IPS-15b (cell line): ENCODE results near the gene CHAD.

Experiments
- H3K27me3 ChIP-seq: one replicate; pipeline ENCODE4 v1.6.1; 2013; ENCODE audit warnings: low read length; ENCODE audit not compliant: control insufficient read depth, insufficient read depth
- H3K36me3 ChIP-seq: one replicate; pipeline ENCODE4 v1.6.1; 2013; ENCODE audit warnings: low read length; ENCODE audit not compliant: control insufficient read depth, insufficient read depth
- H3K4me1 ChIP-seq: one replicate; pipeline ENCODE4 v1.6.1; 2013; ENCODE audit warnings: mild to moderate bottlenecking, low read length; ENCODE audit not compliant: control insufficient read depth, insufficient read depth
- H3K4me3 ChIP-seq: one replicate; pipeline ENCODE4 v1.5.1; 2013; ENCODE audit warnings: low read depth, low read length
- H3K9ac ChIP-seq: one replicate; pipeline ENCODE4 v1.6.1; 2013; ENCODE audit warnings: low read depth, mild to moderate bottlenecking, low read length
- H3K9me3 ChIP-seq: one replicate; pipeline ENCODE4 v1.6.1; 2013; ENCODE audit warnings: mild to moderate bottlenecking, low read length; ENCODE audit not compliant: control insufficient read depth, insufficient read depth

CHAD gene, protein sequence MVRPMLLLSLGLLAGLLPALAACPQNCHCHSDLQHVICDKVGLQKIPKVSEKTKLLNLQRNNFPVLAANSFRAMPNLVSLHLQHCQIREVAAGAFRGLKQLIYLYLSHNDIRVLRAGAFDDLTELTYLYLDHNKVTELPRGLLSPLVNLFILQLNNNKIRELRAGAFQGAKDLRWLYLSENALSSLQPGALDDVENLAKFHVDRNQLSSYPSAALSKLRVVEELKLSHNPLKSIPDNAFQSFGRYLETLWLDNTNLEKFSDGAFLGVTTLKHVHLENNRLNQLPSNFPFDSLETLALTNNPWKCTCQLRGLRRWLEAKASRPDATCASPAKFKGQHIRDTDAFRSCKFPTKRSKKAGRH

DNA sequence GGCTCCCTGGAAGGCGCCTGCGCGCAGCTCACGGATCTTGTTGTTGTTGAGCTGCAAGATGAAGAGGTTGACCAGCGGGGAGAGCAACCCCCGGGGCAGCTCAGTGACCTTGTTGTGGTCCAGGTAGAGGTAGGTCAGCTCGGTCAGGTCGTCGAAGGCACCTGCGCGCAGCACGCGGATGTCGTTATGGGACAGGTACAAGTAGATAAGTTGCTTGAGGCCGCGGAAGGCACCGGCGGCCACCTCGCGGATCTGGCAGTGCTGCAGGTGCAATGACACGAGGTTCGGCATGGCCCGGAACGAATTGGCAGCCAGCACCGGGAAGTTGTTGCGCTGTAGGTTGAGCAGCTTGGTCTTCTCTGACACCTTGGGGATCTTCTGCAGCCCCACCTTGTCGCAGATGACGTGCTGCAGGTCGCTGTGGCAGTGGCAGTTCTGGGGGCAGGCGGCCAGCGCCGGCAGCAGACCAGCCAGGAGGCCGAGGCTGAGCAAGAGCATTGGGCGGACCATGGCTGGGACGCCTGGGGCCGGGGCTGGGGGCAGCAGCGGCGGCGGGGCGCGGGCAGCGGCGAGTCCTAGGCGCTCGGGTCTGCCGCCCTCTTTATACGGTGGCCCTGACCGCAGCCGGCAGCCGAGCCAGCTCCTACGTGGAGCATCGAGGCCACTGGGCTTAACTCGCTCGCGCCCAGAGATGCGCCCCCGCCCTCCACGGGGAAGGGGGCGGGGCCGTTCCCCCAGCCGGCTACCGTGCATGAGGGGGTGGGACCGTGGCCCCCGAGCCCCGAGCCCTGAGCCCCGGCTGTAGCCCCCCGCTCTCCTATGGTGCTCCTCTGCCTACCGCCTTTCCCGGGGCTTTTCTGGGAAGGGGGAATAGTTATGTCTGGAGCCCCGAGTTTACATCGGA lies at the start of gene CHAD:
Gene CHAD (minus strand): TSS at position 577 of the 904 bp plus-strand sequence. CDS start 67 bp downstream, at position 510.
- no peak within 1 kb of the TSS for H3K9ac ChIP-seq
- peak within 1 kb of the TSS; percentile 49 for H3K4me3 ChIP-seq
- peaks cover 4% of the 10 kb centered on the region for H3K4me1 ChIP-seq
- H3K36me3 ChIP-seq = peaks cover 2% of the 10 kb centered on the region
- H3K9me3 ChIP-seq = no peaks in the 10 kb centered on the region
- H3K27me3 ChIP-seq = peaks cover 20% of the 10 kb centered on the region

DNA sequence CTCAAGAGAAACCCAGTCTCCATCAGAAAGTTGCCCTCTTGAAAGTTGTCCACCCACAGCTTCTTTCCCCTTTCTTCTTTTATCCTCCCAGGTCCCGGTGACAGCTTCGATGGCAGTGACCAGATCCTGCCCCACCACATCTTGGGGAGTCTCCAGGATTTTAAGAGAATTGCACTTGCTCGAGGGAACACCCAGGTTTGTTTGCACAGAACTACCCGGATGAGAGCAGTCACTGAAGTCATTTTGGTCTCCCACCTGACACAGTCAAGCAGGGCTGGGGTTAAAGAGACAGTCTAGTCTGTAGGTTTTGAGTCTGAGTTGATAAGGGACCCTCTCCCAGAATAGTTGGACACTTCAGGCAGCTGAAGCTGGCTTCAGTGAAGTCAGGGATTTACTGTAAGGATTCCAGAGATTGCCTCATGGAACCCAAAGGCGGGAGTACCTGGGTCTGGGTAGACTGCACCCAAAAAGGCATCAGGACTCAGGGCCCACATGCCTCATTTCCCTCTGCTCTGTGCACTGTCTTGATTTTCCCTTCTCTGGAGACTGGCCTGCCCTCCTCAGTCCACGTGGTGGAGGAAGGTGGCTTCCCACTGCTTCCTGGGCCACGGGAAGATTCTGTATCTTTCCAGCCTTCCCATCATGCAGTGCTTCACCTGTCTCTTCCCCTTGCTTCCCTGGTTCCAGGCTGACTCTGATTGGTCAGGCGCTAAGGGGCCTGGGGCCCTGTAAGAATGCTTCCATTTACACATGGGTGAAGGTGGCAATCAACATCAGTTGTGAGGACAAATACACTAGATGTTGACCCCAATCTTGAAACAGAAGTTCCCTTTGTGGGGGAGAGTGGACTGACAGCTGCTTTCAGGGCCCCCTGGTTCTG lies 49.1 kb upstream of the CHAD start:
- H3K27me3 ChIP-seq = no peaks in the 10 kb centered on the region
- no peaks in the 10 kb centered on the region for H3K4me1 ChIP-seq
- no peak overlapping the region for H3K4me3 ChIP-seq
- H3K9me3 ChIP-seq = no peaks in the 10 kb centered on the region
- H3K36me3 ChIP-seq = no peaks in the 10 kb centered on the region
- no peak overlapping the region for H3K9ac ChIP-seq

DNA sequence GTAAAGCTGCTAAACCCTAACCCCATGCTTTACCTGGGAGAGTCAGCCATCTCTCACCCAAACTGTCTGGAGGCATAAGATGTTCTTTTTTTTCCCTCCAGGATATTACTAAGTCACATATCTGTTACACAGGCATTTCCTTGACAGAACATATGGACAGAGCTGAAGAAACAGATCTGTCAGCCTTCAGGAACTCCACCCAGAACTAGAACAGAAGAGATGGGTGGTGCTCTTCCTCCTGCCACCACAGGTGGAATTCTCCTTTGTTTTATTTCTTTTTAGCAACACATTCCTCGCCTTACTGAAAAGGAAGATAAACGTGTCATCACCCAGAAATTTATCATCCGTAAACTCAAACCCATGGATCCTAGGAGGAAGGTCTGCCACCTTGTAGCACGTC lies 48.3 kb upstream of the CHAD start:
- Histone ChIP-seq H3K9ac (no peak overlapping the region), H3K9me3 (no peaks in the 10 kb centered on the region), H3K36me3 (no peaks in the 10 kb centered on the region), H3K4me3 (no peak overlapping the region), H3K27me3 (no peaks in the 10 kb centered on the region), H3K4me1 (no peaks in the 10 kb centered on the region)

DNA sequence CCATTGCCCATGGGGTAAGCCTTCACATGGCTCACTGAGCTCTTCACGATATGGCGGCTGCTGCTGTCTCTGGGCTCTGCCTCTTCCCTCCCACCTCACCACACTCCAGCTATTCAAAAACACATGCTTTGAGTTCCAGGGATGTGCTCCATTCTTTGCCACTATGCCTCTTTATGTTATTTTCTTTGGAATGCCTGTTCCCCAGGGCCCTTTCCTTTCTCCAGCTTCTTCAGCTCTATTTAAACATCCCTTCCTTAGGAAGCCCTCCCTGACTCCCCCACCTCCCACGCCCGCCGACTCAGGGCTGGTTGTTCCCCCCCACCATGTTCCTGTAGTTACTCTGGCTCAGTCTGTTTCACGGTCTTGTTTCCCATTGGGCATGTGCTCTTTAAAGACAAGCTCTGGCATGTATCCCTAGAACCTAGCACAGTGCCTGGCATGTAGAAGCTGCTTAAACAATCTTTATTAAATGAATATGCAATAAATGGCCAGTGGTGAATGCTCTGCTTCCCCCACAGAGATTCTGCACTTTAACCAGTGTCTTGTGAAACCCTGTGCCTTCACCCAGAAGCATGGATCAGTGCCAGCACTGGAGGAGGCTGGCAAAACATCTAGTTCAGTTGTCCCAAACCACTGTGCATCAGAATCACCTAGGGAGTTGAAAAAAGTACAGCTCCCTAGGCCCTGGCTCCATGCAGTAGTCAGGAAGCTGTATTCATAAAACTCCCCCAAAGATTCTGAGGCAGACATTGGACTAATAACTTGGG lies 46.4 kb upstream of the CHAD start:
- no peaks in the 10 kb centered on the region for H3K36me3 ChIP-seq
- H3K4me3 ChIP-seq = no peak overlapping the region
- no peaks in the 10 kb centered on the region for H3K27me3 ChIP-seq
- no peaks in the 10 kb centered on the region for H3K9me3 ChIP-seq
- H3K4me1 ChIP-seq = no peaks in the 10 kb centered on the region
- H3K9ac ChIP-seq = no peak overlapping the region

DNA sequence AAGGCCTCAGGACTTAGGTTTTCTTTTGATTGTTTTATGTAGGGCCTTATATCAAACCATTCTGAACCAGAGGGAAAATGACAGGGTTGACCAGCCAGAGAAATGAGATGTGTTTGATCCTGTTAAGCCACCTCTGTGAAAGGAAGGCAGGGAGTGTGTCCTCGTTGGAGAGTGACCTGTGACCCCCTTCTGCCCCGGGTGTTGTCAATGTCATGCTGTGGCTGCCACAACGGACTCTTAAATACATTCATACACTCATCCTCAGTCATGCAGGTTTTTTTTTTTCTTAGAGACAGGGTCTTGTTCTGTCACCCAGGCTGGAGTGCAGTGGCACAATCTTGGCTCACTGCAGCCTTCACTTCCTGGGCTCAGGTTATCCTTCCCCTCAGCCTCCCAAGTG lies 45.7 kb upstream of the CHAD start:
- no peak overlapping the region for H3K9ac ChIP-seq
- no peaks in the 10 kb centered on the region for H3K4me1 ChIP-seq
- no peaks in the 10 kb centered on the region for H3K27me3 ChIP-seq
- H3K4me3 ChIP-seq = no peak overlapping the region
- H3K9me3 ChIP-seq = no peaks in the 10 kb centered on the region
- no peaks in the 10 kb centered on the region for H3K36me3 ChIP-seq

DNA sequence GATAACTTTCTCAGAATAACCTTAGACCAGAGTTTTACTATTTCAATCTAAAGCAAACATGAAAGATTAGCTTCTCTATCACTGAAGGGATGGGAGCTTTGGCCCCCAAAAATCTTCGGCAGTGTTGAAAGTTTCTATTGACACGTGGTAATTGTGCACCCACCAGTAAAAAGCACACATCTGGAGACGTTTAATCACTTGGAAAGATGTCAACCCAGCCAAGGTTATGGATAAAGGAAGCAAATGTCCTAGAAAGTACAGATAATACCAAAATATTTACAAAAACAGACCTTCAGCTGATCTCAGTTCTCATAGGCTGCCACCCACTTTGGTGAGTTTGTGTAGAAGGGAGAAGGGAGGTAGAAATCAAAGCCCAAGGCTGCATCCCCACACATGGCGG lies 44.8 kb upstream of the CHAD start:
- Histone ChIP-seq H3K4me3 (no peak overlapping the region), H3K9ac (no peak overlapping the region), H3K9me3 (no peaks in the 10 kb centered on the region), H3K27me3 (no peaks in the 10 kb centered on the region), H3K36me3 (no peaks in the 10 kb centered on the region), H3K4me1 (no peaks in the 10 kb centered on the region)

DNA sequence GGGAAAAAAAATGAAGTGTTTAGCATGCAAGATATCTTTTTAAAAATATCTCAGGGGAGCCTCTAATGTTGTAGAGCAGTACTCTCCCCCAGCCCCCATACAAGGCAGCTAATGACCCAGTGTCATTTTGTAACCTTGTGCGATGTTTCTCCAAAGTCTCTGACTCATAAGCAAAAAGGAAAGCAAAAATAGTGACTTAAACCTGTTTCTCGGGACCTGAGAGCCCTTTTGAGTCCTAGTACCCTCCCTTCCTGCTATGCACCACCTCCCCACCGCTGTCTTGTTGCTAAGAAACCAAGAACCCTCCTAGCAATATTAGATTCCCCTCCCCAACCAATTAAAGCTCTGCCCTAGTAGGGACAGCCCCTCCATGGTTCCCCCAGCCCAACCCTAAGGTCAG lies 42.4 kb upstream of the CHAD start:
- H3K9me3 ChIP-seq = no peaks in the 10 kb centered on the region
- H3K9ac ChIP-seq = no peak overlapping the region
- no peaks in the 10 kb centered on the region for H3K27me3 ChIP-seq
- no peaks in the 10 kb centered on the region for H3K4me1 ChIP-seq
- no peak overlapping the region for H3K4me3 ChIP-seq
- H3K36me3 ChIP-seq = no peaks in the 10 kb centered on the region

DNA sequence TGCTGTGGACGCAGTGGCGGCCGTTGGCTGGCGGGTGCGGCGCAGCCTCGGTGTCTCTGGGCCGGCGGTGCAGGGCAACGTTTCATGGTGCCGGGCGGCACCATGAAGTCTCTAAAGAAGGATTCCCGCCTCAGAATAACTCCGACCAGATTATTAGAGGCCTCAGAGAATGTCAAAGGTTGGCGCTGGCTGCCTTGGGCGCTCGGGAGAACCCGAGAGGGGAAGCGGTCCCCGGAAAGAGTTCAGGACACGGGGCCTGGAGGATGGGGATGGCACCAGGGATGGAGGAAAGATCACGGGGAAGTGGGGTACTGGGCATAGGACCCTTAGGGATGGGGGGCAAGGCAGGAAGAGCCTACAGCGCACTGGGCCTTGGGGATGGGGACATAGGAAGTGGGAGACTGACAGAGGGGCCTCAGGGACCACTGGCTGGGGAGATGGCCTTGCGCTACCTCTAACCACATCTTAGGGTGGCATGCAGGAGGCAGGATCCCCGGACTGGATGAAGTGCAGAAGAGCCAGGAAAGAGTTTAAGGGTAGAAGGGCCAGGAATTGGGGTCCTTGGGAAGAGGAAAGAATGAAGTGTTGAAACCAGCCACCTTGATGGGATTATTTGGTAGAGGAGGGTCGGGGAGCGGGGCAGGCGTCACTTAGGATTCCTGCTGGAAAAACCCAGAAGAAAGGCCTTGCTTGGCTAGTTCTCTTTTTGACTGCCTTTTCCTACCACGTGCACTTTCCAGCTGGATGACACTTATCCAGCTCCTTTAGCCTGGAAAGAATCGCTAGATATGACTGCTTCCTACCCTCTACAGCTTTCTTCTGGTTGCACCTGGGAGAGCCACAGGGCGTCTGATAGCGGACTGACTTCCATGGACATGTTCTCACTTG lies 40.1 kb upstream of the CHAD start:
- Histone ChIP-seq H3K36me3 (no peaks in the 10 kb centered on the region), H3K4me1 (peaks cover 2% of the 10 kb centered on the region), H3K9ac (peak overlapping the region; percentile 28), H3K27me3 (no peaks in the 10 kb centered on the region), H3K9me3 (no peaks in the 10 kb centered on the region), H3K4me3 (peak overlapping the region; percentile 73)

DNA sequence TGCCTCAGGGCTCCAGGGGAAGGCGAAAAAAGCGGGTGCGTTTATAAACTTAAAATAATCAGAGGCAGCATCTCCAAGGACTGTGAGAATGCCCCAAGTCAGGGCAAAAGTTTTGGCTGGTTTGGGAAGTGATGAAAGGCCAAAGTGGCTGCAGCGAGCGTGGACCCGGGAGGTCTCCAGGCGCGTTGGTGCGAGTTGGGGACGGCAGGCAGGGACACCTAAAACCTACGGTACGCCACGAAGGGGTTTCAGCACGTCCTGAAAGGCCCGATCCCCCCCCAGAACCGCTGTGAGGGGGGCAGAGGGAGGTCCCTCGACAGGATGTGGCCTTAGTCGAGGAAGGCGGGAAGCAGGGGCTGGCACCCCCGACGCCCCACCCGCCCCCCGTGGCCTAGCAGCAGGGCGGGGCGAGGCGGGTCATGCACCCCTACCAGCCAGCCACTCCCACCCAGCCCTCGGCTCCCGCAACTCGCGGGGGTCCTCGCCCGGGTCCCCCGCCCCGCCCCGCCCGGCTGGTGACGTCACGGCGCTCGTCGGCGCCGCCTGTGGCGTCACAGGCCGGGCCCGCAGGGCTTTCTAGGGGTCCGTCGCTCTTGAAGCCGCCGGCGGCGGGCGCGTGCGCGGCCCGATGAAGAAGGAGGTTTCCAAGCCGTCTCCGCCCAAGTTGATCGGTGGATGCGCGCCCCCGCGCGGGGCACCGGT lies 39.3 kb upstream of the CHAD start, which contains the start of gene MYCBPAP:
Gene MYCBPAP (plus strand): TSS at position 569 of the 702 bp plus-strand sequence. CDS start 236 bp downstream, outside the sequence.
- peaks cover 4% of the 10 kb centered on the region for H3K4me1 ChIP-seq
- no peaks in the 10 kb centered on the region for H3K36me3 ChIP-seq
- peak within 1 kb of the TSS; percentile 73 for H3K4me3 ChIP-seq
- H3K27me3 ChIP-seq = no peaks in the 10 kb centered on the region
- H3K9ac ChIP-seq = peak within 1 kb of the TSS; percentile 28
- H3K9me3 ChIP-seq = no peaks in the 10 kb centered on the region

DNA sequence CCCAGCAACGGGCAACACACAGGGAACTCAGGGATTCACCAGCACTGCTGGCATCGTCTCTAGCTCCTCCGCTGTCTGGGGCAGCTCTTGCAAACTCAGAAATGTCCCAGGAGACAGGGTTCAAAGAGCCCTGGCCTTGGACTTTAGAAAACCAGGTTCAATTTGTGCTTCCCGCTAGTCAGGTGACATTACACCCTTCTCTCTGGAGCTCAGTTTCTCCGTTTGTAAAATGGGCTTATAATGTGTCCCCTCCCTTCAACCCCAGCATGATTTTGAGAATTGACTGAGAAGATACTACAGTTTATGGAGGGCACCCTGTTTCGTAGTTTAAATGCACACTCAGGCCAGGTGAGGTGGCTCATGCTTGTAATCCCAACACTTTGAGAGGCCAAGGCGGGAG lies 37.6 kb upstream of the CHAD start:
- Histone ChIP-seq H3K27me3 (no peaks in the 10 kb centered on the region), H3K4me3 (no peak overlapping the region), H3K4me1 (peaks cover 4% of the 10 kb centered on the region), H3K36me3 (no peaks in the 10 kb centered on the region), H3K9ac (no peak overlapping the region), H3K9me3 (no peaks in the 10 kb centered on the region)
